Osteoblast (primary cell): ENCODE results near the gene ATP10D. TPM values are rescaled to one million over a fixed set of nuclear protein-coding genes. Genes with fewer than 3 reads are reported as not detected.

Experiments used
- DNase-seq: peaks from one replicate; pipeline ENCODE4 v3.0.0; 2011; ENCODE audit warnings: low spot score, mixed read lengths; ENCODE audit not compliant: insufficient read length; ENCODE audit errors: missing footprints
- H2AFZ ChIP-seq: 2 replicates; pipeline ENCODE4 v1.6.0; 2011; ENCODE audit warnings: mild to moderate bottlenecking, low read length
- H3K27ac ChIP-seq: 2 replicates; pipeline ENCODE4 v1.5.1; 2011; ENCODE audit warnings: mild to moderate bottlenecking, low read depth, low read length, moderate library complexity
- H3K27me3 ChIP-seq: 2 replicates; pipeline ENCODE4 v1.6.0; 2012; ENCODE audit warnings: mild to moderate bottlenecking, control low read depth, inconsistent platforms, low read length, moderate library complexity; ENCODE audit not compliant: insufficient read depth
- H3K36me3 ChIP-seq: 2 replicates; pipeline ENCODE4 v1.5.1; 2011; ENCODE audit warnings: mild to moderate bottlenecking, low read length, control low read depth, moderate library complexity; ENCODE audit not compliant: insufficient read depth
- H3K4me1 ChIP-seq: 2 replicates; pipeline ENCODE4 v1.5.1; 2011; ENCODE audit warnings: mild to moderate bottlenecking, low read length, control low read depth, moderate library complexity; ENCODE audit not compliant: insufficient read depth
- H3K4me2 ChIP-seq: 2 replicates; pipeline ENCODE4 v1.6.0; 2011; ENCODE audit warnings: mild to moderate bottlenecking, low read length; ENCODE audit not compliant: insufficient read depth
- H3K4me3 ChIP-seq: fragments of 200-600 bp; sonication (generic); 3 replicates; pipeline ENCODE4 v1.5.1; 2012; ENCODE audit warnings: mild to moderate bottlenecking, low read length, inconsistent platforms; ENCODE audit not compliant: insufficient read depth
- H3K79me2 ChIP-seq: 2 replicates; pipeline ENCODE4 v1.6.0; 2012; ENCODE audit warnings: mild to moderate bottlenecking, low read length, control low read depth, inconsistent platforms; ENCODE audit not compliant: insufficient read depth
- H3K9me3 ChIP-seq: 2 replicates; pipeline ENCODE4 v1.5.1; 2011; ENCODE audit warnings: low read depth, low read length, control low read depth
- H4K20me1 ChIP-seq: 2 replicates; pipeline ENCODE4 v1.6.0; 2012; ENCODE audit warnings: mild to moderate bottlenecking, low read length, control low read depth; ENCODE audit not compliant: insufficient read depth
- total RNA-seq: library from RNA; depleted of rRNA; stranded (reverse); fragments of >200 nt; gene quantifications from 2 replicates; pipeline ENCODE4 v1.2.3, GENCODE V29; 2012
- TF ChIP-seq, protein P1 (sequence below): IDR thresholded peaks from 2 replicates; pipeline ENCODE4 v1.5.1; 2011; ENCODE audit warnings: mild to moderate bottlenecking, low read depth, low read length, moderate library complexity; ENCODE audit errors: extremely low read depth

ATP10D gene
- total RNA-seq, 1 donor, result 51.8 TPM

DNA sequence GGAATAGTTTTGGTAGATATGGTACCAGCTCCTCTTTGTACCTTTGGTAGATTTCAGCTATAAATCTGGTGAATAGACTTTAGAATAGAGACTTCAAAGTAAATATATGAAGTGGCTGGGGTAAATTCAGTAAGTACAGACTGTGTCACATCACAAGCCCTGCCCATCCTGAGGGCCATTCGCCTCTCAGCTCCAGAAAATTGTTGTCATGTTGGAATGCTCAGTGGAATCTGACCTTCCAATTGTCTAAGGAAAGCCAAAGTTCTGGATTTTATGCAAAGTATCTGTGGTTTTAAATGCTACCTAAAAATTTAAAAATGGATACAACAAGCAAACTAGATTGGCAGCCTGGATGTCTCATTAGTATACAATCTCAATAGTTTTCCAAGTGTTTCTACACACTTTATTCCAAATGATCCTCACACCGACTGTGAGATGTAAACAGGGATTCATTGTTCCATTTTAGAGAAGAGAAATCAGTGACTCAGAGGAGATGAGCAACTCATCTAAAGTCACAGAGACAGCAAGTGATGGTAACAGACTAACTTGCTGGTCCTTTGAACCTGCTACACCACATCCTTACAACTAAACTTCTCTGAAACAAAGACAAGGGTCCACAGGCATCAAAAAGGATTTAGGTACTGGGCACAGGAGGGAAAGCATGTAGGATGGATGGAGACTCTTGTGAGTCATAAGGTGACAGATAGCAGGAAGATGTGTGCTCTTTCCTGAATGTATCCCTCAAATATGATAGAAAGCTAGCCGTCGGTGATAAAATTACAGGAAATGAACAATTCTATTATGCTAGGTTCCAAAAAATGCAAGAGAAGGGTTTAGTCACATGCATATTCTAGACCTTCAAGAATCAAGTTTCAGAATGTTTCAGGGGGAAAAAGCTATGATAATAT, 127.3 kb downstream of the ATP10D start:
- Histone ChIP-seq H3K4me1 (peaks cover 14% of the 10 kb centered on the region), H3K9me3 (no peaks in the 10 kb centered on the region), H3K4me3 (peak overlapping the region; percentile 27), H4K20me1 (no peaks in the 10 kb centered on the region), H3K27me3 (no peaks in the 10 kb centered on the region), H2AFZ (peak overlapping the region; percentile 20), H3K79me2 (no peaks in the 10 kb centered on the region), H3K4me2 (peak overlapping the region; percentile 65), H3K27ac (peak overlapping the region; percentile 47), H3K36me3 (no peaks in the 10 kb centered on the region)
- DNase-seq, result peak; percentile 78
- TF ChIP-seq, protein P1, sequence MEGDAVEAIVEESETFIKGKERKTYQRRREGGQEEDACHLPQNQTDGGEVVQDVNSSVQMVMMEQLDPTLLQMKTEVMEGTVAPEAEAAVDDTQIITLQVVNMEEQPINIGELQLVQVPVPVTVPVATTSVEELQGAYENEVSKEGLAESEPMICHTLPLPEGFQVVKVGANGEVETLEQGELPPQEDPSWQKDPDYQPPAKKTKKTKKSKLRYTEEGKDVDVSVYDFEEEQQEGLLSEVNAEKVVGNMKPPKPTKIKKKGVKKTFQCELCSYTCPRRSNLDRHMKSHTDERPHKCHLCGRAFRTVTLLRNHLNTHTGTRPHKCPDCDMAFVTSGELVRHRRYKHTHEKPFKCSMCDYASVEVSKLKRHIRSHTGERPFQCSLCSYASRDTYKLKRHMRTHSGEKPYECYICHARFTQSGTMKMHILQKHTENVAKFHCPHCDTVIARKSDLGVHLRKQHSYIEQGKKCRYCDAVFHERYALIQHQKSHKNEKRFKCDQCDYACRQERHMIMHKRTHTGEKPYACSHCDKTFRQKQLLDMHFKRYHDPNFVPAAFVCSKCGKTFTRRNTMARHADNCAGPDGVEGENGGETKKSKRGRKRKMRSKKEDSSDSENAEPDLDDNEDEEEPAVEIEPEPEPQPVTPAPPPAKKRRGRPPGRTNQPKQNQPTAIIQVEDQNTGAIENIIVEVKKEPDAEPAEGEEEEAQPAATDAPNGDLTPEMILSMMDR, result no peak

DNA sequence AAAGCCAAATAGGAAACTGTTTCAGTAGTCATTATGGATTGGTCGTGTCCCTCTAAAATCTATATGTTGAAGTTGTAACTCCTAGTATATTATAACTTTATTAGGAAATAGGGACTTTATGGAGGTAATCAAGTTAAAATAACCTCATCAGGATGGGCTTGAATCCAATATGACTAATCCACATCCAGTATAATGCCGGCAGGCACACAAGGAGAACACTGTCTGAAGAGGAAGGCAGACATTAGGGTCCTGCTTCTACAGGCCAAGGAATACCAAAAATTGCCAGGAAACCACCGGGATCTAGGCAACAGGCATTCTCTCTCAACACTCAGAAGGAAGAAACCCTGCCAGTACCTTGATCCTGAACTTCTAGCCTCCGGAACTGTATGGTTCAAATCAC, 130.3 kb downstream of the ATP10D start:
- Histone ChIP-seq H3K27me3 (no peaks in the 10 kb centered on the region), H3K4me3 (no peak overlapping the region), H3K4me2 (no peak overlapping the region), H3K79me2 (no peaks in the 10 kb centered on the region), H3K9me3 (no peaks in the 10 kb centered on the region), H3K27ac (no peak overlapping the region), H4K20me1 (no peaks in the 10 kb centered on the region), H2AFZ (peak overlapping the region; percentile 45), H3K36me3 (no peaks in the 10 kb centered on the region), H3K4me1 (peaks cover 14% of the 10 kb centered on the region)
- DNase-seq, result no peak
- TF ChIP-seq, protein P1, result no peak

DNA sequence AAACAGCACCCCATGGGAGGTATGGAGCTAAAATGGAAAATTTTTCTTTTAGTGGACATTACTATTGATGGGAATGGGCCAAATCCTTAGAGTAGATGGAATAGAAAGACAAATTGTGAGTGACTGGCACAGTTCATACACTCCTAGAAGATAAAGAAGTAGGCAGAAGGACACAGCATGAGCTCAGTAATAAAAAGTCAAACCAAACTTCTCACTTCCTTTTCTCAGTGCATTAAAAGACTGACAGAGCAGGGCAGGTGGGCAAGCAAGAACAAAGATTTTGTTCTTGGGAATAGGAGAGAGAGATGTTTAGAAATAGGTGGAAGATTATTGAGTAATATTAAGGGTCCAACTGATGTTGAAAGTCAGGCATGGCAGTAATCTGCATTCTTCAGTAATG, 132.5 kb downstream of the ATP10D start:
- no peak for DNase-seq
- peaks cover 4% of the 10 kb centered on the region for H3K4me1 ChIP-seq
- no peak overlapping the region for H3K4me3 ChIP-seq
- H3K79me2 ChIP-seq, result no peaks in the 10 kb centered on the region
- H3K4me2 ChIP-seq, result no peak overlapping the region
- no peak overlapping the region for H3K27ac ChIP-seq
- TF ChIP-seq, protein P1, result no peak
- H3K27me3 ChIP-seq, result no peaks in the 10 kb centered on the region
- no peaks in the 10 kb centered on the region for H4K20me1 ChIP-seq
- no peaks in the 10 kb centered on the region for H3K9me3 ChIP-seq
- H2AFZ ChIP-seq, result no peak overlapping the region
- no peaks in the 10 kb centered on the region for H3K36me3 ChIP-seq

DNA sequence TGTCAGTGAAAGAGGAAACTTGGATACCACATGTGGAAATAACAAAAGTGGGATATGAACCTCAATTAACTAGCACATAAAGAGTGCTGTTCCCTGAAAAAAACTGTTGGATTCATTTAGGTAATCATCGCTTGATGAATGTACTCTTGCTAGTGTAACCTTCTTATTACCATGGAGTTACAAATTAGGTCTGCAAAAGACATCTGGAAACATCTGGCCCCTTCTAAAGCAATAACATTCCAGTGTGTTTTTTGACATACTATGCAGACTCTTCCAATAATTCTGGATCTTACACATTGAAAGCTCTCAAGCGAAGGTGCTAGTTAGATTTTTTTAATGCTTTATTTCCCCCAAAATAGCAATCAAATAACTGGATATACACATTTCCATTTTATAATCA, 134.6 kb downstream of the ATP10D start:
- no peaks in the 10 kb centered on the region for H4K20me1 ChIP-seq
- H3K27me3 ChIP-seq, result no peaks in the 10 kb centered on the region
- no peak overlapping the region for H2AFZ ChIP-seq
- TF ChIP-seq, protein P1, result no peak
- H3K4me1 ChIP-seq, result no peaks in the 10 kb centered on the region
- no peak overlapping the region for H3K4me2 ChIP-seq
- no peaks in the 10 kb centered on the region for H3K79me2 ChIP-seq
- H3K36me3 ChIP-seq, result no peaks in the 10 kb centered on the region
- no peak for DNase-seq
- peaks cover 4% of the 10 kb centered on the region for H3K9me3 ChIP-seq
- no peak overlapping the region for H3K4me3 ChIP-seq
- H3K27ac ChIP-seq, result no peak overlapping the region
